Suppressor macrophage (primary cell): Measurements from ENCODE around the gene KLF16.

Source experiments
- DNase-seq, 4 experiments: peaks; one replicate each; pipeline ENCODE4 v3.0.0-alpha.2; 2020 to 2022

Gene KLF16

GRCh38 chr19:1822210-1822609 is 41.2 kb downstream of the KLF16 start:
- DNase-seq, result no peak

GRCh38 chr19:1819341-1820255 is 43.8 kb downstream of the KLF16 start:
- no peak for DNase-seq

DNA sequence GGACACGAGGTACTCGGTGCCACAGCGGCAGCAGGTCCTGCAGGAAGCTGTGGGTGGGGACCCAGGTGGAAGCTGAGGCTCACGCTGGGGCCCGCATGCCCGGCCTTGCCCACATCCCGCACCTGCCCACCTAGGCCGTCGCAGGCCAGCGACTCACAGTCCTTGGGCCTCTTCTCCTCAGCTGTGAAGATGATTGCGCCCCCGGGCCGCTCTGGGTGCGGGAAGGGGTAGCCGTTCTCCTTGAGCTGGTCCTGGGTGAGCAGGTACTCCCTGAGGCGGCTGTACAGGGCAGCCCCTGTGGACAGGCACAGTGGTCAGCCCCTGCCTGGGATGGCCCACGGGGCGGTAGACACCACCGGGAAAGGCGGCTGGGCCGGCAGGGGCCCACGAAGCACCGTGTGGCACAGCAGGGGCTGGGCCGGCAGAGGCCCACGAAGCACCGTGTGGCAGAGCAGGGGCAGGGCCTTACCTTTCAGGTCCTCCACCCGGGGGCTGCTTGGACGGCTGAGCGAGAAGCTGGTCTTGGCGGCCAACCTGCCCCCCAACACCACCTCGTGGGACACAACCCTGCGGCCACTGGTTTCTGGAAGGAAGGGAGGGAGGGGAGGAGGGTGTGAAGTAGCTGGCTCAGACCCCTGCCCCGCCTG is 44.7 kb downstream of the KLF16 start:
- DNase-seq, result no peak

- no peak for DNase-seq
Observed at GRCh38 chr19:1817553-1818179, 45.7 kb downstream of the KLF16 start.

DNA sequence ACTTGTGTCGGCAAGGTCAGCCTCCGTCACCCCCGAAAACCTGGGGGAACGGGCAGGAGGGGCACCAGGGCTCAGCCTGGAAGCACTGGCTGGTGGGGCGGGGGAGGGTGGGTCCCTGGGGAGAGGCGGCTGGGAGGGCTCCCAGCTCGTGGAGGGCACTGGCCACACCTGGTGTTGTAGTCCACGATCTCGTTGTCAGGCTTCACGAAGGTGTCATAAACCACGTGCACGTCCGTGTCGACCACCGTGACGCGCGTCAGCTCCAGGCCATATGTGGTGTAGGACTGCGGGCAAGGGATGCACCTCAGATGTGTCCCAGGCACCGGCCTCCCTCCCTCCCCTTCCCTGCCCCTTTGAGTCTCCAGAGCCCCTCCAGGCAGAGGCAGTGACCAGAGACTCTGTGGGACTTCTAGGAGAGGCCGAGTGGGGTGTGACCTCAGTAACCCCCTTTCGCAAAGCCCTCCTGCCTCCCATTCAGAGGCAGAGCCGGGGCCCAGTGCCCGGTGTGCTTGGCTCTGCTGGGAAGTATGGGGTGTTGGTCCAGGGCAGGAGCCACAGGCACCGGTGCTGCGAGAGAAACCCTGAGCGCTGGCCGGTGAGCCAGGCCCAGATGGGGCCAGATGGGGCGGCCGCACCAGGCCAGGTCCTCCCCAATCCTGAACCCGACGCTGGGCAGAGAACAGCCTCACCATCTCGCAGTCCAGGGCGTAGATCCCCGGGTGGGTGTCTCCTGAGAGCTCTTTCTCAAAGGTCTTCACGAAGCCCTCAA is 46.7 kb downstream of the KLF16 start:
- no peak for DNase-seq

GRCh38 chr19:1815605-1816529 is 47.5 kb downstream of the KLF16 start:
- DNase-seq, result no peak

- DNase-seq, result no peak
Observed at GRCh38 chr19:1814833-1815604, 48.4 kb downstream of the KLF16 start.

GRCh38 chr19:1814391-1814790 is 49.0 kb downstream of the KLF16 start:
- no peak for DNase-seq

- DNase-seq, result no peak
Observed at GRCh38 chr19:1813192-1814182, 49.9 kb downstream of the KLF16 start.

DNA sequence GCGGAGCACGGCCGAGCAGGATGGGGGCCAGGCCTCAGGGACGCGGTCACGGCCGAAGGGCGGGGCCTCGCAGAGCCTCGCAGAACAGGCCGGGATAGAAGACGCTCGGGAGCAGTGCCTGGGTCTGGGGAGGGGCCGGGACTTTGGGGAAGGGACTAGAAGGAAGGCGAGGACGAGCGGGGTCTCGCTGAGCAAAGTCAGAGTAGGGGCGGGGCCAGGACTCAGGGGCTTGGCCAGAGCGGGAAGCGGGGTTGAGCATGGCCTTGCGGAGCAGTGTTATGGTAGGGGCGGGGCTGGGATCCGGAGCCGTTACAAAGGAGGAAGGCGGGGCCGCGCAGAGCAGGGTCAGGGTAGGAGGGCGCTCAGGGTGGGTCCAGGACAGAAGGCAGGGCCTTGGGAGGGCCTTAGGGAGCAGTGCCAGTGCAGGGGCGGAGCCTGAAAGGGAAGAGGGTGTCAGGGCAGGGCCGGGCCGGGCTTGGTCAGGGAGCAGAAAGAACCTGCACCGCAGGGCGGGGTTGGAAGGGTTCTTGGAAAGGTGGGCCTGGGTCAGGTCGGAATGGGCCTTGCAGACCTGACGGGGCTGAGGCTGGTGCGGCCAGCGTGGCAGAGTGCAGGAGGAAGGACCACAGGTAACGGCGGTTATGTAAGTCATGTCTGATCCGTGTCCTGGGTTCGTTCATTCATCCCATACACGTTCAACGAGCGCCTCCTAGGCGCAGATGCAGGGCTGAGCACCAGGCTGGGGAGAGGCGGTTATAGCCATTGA is 50.8 kb downstream of the KLF16 start:
- DNase-seq, result peak; percentile 97 to 98 (median 98)

- DNase-seq, result no peak
Observed at GRCh38 chr19:1811942-1812425, 51.4 kb downstream of the KLF16 start, which contains the start of gene ATP8B3. Gene ATP8B3 (minus strand): TSS chr19:1812276. CDS start chr19:1811736, 540 bp downstream.

DNA sequence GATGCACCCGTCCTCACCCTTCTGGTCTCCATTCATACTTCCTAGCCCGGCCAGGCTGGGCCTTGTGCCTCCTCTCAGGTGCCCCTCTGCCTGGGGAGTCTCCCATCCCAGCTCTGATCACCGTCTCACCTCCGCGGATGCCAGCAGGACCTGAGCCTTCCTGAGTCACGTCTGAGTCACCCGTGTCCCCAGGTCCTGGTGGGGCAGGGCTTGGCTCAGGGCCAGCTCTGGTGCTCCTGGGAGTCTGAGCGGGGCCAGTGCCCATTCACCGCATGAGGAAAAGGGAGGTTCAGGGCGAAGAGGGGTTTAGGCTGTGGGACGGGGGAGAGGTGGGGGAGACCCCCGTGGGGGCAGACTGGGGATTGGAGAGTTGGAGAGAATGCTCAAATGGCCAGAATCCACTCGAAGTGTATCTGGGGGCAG is 51.9 kb downstream of the KLF16 start:
- DNase-seq, result peak in 2 of 4 experiments; percentile 12 to 19

DNA sequence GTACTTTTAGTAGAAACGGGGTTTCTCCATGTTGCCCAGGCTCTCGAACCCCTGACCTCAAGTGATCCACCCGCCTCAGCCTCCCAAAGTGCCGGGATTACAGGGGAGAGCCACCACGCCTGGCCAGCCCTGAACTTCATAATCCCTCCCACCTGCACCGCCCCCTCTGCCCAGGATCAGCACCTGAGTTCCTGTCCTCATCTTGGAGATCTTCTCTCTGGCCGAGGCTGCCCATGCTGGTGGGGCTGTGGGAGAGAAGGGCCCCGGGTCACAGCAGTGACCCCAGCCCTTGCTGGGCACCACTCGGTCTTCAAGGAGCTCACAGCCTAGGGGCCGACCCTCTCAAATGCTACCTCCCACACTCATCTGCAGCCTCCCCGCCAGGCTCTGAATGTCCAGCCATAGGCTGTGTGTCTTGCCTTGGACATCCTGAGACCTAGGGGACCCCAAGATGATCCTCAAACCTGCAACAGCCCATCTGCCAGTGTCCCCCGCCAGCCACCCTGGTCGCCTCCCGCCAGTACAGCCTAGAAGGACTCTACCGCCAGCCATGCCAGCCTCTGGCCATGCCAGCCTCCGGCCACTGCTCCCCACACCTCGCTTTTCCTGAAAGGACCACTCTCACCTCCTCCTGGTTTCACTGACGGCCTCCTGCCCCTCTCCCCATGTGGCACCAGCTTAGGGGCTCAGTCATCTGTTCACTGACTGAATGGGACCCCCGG is 52.8 kb downstream of the KLF16 start:
- no peak for DNase-seq

- no peak for DNase-seq
Observed at GRCh38 chr19:1809678-1810077, 53.7 kb downstream of the KLF16 start.

GRCh38 chr19:1808395-1808731 is 55.0 kb downstream of the KLF16 start:
- DNase-seq, result no peak

DNA sequence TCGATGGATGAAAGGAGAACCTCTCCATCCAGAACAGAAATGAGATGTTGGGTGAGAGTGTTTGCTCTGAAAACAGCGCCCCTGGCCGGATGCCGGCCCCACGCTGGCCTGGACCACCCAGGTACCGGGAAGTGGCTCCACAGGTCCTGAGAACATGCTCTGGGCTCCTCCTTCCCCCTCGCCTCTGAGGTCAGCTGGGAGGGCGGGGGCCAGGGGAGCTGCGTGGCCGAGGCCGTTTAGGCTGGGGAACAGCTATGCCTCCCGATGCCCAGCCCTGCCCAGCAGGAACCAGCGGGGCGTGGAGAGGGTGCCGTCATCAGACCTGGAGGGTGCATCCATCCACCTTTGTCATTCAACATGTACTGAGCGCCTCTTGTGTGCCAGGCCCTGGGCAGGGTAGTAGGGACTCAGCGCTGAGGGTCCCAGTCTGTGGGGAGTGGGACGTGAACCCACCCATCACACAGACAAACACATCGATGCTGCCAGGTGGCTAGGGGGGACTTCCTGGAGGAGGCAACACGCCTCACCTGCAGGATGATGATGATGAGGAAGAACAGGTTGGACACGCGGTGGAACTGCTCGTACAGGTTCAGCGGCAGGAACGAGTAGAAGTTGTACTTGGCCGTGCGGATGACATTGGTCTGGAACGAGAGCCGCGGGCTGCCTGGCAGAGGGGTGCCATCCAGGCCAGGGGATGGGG is 55.5 kb downstream of the KLF16 start:
- DNase-seq, result no peak

- no peak for DNase-seq
Observed at GRCh38 chr19:1807030-1807694, 56.2 kb downstream of the KLF16 start.
